HG03469 (cell line): Measurements from ENCODE around the gene TPRX1.
"Not testable (repeated sequence)": the region's sequence is repeated elsewhere in the genome, so short reads cannot be mapped to it uniquely, and the experiment has no call there.

Experiments used
- ATAC-seq: cut with Tn5 transposase; IDR thresholded peaks from one replicate; pipeline ENCODE4 v1.9.1; 2021; ENCODE audit warnings: mild to moderate bottlenecking, moderate library complexity, moderate number of reproducible peaks; ENCODE audit not compliant: unreplicated experiment

Gene TPRX1, protein sequence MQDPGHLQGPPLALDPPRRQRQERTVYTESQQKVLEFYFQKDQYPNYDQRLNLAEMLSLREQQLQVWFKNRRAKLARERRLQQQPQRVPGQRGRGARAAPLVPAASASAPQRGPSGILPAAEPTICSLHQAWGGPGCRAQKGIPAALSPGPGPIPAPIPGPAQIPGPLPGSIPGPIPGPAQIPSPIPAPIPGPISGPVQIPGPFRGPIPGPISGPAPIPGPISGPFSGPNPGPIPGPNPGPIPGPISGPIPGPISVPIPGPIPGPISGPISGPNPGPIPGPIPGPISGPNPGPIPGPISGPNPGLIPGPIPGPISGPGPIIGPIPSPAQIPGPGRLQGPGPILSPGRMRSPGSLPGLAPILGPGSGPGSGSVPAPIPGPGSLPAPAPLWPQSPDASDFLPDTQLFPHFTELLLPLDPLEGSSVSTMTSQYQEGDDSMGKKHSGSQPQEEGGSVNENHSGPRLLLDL

DNA sequence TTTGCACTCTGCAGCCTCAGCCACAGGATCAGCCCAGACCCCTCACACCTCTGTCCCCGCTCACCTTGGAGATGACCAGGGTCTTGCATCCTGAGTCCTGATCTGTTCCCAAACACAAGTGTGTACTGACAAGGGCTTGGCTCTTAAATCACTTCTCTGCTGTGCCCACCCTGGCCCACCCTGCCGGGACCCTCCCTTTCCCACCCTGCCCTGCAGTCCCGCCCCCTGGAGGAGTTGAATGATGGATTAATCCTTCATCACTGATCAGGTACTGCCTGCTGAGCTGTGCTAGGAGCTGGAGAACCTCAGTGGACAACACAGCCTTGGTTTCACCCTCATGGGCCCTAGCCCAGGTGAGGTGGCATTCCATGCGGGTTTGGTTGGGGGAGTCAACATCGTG is at the start of gene TPRX1:
TPRX1 (minus strand) TSS at position 101 of the 400 bp plus-strand sequence; CDS start at position 89, 12 bp downstream.
- ATAC-seq: not testable (repeated sequence)

GRCh38 chr19:47853003-47853402 is 48.7 kb upstream of the TPRX1 start:
- no peak for ATAC-seq

DNA sequence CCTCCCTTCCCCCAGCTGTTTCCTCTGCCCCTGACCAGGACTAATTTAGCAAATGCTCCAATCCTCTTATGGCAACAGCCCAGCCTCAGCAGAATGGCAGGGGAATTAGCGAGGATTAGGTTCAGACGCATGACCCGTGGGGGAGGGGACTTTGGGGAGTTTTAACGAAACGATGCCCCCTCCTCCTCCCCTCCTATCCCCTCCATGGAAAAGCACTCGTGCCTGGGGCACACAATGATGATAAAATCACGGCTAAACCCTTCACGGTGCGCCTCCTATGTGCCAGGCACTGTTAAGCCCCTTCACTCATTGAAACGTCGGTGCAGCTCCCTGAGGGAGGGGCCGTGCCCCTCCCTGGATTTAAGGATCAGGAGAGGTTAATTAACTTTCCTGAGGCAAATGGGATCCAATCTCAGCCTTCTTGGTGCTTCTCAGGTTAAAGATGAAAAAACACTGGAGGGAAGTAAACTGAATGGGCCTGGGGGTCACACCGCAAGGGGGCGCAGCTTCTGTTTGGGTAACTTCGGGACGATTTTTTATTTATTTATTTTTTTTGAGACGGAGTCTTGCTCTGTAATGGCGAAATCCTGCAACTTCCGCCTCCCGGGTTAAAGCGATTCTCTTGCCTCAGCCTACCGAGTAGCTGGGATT is 44.6 kb upstream of the TPRX1 start:
- no peak for ATAC-seq

DNA sequence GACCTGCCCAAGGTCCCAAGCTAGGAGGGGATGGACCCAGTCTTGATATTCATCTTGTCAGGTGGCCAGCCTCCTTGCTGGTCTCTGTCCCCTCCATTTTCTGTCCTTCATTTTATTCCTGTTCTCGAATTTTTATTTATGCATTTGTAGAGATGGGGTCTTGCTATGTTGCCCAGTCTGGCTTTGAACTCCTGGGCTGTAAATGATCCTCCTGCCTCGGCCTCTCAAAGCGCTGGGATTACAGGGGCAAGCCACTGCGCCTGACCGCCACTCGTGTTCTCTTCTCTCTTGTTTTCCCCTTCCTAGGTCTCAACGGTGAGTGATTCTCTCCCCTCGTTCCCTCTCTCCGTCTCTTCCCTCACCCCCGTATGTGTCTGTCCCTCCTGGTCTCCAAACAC is 44.1 kb upstream of the TPRX1 start:
- ATAC-seq: no peak

DNA sequence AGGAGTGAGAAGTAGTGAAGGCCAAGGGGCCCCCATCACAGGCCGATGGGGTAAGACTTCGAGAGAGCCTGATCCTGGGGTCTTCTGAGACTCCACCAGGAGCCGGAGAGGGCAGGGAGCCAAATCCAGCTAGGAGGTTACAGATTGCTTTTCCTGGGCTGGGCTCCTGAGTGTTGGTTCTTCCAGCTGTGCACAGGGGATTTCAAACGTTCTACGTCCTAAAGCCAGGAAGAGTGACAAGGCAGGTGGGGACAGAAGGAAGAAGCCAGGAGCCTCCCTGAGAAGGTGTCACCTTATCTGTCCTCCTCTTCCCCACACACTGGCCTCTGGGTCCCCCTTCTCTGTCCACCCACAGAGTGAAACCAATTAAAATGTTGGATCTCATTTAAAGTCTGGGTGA is 38.6 kb upstream of the TPRX1 start:
- ATAC-seq: no peak

DNA sequence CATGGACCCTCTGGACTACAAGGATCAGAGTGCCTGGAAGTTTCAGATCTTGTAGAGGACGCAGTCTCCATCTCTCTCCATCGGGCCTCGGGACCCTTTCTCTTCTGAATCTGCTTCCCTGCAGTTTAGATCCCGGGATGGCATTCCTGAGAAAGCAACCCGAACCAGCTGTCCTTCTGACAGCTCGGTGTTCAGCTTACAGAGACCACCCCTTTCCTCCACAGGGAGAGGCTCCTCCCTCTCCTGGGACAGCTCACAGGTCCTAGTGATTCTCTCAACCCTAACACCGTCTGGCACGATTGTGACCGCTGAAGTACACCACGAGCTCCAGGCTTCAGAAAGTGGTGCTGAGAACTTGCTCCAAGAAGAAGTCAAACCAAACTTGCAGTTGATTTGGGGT is 35.6 kb upstream of the TPRX1 start:
- no peak for ATAC-seq

DNA sequence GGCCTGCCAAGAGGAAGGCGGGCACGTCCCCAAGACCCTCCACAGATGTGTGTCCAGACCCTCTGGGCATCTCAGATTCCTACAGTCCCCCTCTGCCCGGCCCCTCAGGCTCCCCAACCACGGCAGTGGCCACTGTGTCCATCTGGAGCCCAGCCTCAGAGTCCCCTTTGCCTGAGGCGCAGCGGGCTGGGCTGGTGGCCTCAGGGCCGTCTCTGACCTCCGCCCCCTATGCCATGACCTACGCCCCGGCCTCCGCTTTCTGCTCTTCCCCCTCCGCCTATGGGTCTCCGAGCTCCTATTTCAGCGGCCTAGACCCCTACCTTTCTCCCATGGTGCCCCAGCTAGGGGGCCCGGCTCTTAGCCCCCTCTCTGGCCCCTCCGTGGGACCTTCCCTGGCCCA is 35.1 kb upstream of the TPRX1 start:
- ATAC-seq: no peak

DNA sequence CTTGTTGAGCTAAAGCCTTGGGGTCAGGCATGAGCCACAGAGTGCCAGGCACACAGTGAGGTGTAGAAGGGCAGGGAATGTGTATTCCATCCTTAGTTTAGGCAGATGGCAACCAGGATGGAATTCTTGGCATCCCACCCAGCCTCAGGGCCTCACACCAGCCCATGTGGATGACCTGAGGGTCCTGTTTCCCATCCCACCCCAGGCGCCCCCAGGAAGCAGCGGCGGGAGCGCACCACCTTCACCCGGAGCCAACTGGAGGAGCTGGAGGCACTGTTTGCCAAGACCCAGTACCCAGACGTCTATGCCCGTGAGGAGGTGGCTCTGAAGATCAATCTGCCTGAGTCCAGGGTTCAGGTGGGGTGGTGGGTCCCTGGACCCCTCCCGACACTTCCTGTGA is 31.7 kb upstream of the TPRX1 start:
- no peak for ATAC-seq

GRCh38 chr19:47832723-47833122 is 28.4 kb upstream of the TPRX1 start:
- no peak for ATAC-seq

DNA sequence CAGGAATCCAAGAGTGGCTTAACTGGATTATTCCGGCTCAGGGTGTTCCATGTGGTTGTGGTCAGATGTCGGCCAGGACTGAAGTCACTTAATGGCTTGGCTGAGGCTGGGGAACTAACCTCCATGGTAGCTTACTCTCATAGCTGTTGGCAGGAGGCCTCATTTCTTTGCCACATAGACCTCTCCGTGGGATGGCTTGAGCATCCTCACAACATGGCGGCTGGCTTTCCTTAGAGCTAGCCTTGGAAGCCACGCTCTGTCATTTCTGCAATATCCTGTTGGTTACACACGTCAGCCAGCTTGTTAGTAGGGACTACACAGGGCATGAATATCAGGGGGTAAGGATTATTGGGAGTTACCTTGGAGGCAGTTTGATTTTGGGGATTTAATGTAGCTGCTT is 22.4 kb upstream of the TPRX1 start:
- ATAC-seq: no peak

DNA sequence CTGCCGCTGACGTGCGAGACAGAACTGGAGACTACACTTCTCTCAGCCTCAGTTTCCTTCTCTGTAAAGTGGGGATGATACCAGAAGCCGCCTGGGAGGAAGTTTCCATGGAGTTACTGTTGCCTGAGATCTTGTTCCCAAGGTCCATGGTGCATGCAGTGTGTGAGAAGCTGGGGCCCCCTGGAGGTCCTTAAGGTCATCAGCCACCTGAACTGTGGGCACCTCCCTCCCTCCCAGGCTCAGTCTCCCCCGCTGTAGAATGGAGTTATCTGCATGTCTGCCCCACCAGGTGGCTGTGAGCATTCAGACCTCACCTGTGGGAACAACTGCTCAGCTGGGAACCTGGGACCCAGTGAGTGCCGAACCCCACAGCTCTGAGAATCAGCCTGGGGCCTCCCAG is 20.0 kb upstream of the TPRX1 start:
- ATAC-seq: no peak

GRCh38 chr19:47821460-47822020 is 17.2 kb upstream of the TPRX1 start, which contains the start of gene CRX:
CRX (plus strand) TSS chr19:47821937; CDS start chr19:47834444, 12,507 bp downstream.
- ATAC-seq: no peak

GRCh38 chr19:47820410-47820809 is 16.1 kb upstream of the TPRX1 start:
- ATAC-seq: no peak

- ATAC-seq: no peak
Measured at GRCh38 chr19:47819858-47820257, 15.5 kb upstream of the TPRX1 start.

GRCh38 chr19:47818221-47818620 is 13.9 kb upstream of the TPRX1 start:
- not testable (repeated sequence) for ATAC-seq

GRCh38 chr19:47816270-47816669 is 11.9 kb upstream of the TPRX1 start:
- ATAC-seq: not testable (repeated sequence)

DNA sequence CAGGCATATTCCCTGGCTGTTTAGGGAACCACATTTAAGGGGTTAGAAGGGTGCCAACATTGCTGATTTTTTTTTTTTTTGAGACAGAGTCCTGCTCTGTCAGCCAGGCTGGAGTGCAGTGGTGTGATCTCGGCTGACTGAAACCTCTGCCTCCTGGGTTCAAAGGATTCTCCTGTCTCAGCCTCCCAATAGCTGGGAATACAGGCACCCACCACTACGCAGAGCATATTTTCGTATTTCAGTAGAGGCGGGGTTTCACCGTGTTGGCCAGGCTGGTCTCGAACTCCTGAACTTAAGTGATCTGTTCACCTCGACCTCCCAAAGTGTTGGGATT is 9.6 kb upstream of the TPRX1 start:
- ATAC-seq: no peak

- no peak for ATAC-seq
Measured at GRCh38 chr19:47813304-47813994, 9.1 kb upstream of the TPRX1 start.

- no peak for ATAC-seq
Measured at GRCh38 chr19:47806435-47806834, 2.1 kb upstream of the TPRX1 start.

DNA sequence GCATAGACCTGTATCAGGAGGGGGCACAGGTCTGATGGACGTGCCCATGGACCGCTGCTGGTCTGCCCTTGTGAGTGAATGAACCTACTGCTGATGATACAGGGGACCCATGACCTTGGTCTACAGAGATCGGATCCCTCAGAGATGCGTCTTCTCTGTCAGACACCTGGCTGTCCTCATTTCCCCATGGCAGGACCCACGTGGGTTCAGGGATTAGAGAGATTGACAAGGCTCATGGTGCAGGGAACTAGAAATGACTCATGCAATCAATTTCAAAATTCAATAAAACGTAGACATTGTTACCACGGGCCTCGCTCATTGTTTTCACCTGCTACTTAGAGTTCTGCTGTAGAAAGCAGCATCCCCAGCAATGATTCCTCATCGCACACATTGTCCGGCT is 962 bp upstream of the TPRX1 start:
- no peak for ATAC-seq

DNA sequence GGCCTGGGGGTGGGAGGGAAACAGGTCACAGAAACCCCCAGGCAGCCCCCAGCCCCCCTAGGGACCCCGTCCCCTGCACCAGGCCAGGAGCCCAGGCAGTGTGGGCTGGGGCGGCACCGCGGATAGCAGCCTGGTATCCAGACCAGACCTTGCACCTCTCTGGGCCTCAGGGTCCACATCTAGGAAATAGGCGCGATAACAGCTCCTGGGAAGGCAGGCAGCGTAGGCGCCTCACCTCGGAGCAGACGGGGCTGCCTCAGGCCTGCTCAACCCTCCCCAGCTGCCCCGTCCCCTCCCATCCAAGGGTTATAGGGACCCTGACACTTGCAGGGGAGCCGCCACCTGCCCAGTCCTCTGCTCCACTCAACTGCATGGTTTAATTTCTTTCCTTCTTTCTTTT is 680 bp downstream of the TPRX1 start:
- ATAC-seq: not testable (repeated sequence)
